Caco-2 (cell line): ENCODE measurements around the gene ATP6V0D1. TPM values are rescaled to one million over a fixed set of nuclear protein-coding genes. Genes with fewer than 3 reads are reported as not detected.

Experiments used
- BruUV-seq: library from RNA; stranded (reverse); fragments of 400-500 nt; replicated peaks from 2 replicates; lab custom pipeline; 2021; lab: Mats Ljungman, UMichigan
- CTCF ChIA-PET: fragments of 300-600 bp; sonication (Branson Sonifier 250); formaldehyde crosslinking; loops from one replicate; lab custom pipeline; 2022; ENCODE audit warnings: antibody characterized with exemption; lab: Charles Lee
- POLR2A ChIA-PET: fragments of 300-600 bp; sonication (Branson Sonifier 250); formaldehyde crosslinking; loops from one replicate; lab custom pipeline; 2022; ENCODE audit warnings: antibody characterized with exemption; lab: Charles Lee
- DNase-seq, 2 experiments: peaks; one replicate each; pipeline versions ENCODE4 v3.0.0 to v3.0.0-alpha.2; 2020 to 2022
- H3K27me3 ChIP-seq: replicated peaks from 2 replicates; pipeline ENCODE4 v1.6.0; 2011; ENCODE audit warnings: low read length; ENCODE audit not compliant: control insufficient read depth, insufficient read depth
- H3K36me3 ChIP-seq: 2 replicates; pipeline ENCODE4 v1.5.1; 2011; ENCODE audit warnings: low read length; ENCODE audit not compliant: control insufficient read depth, insufficient read depth
- H3K4me1 ChIP-seq: fragments of 250-450 bp; sonication (Bioruptor Pico); 2 replicates; pipeline ENCODE4 v1.5.1; 2020; ENCODE audit warnings: mild to moderate bottlenecking
- H3K4me3 ChIP-seq: 2 replicates; pipeline ENCODE4 v1.5.1; 2011; ENCODE audit warnings: low read depth, mild to moderate bottlenecking, control low read depth, low read length
- H3K9me3 ChIP-seq: fragments of 250-450 bp; sonication (Bioruptor Pico); 2 replicates; pipeline ENCODE4 v1.5.1; 2020; ENCODE audit warnings: mild to moderate bottlenecking, moderate library complexity
- H3K27ac Mint-ChIP-seq: one replicate; pipeline ENCODE4 v1.8.0; 2022; ENCODE audit warnings: mixed read lengths; ENCODE audit not compliant: unreplicated experiment
- H3K27me3 Mint-ChIP-seq: one replicate; pipeline ENCODE4 v1.8.0; 2022; ENCODE audit warnings: mixed read lengths; ENCODE audit not compliant: insufficient read depth, unreplicated experiment
- H3K36me3 Mint-ChIP-seq: one replicate; pipeline ENCODE4 v1.8.0; 2022; ENCODE audit warnings: mild to moderate bottlenecking, mixed read lengths; ENCODE audit not compliant: insufficient read depth, unreplicated experiment
- H3K4me1 Mint-ChIP-seq: one replicate; pipeline ENCODE4 v1.8.0; 2022; ENCODE audit warnings: low read depth, mixed read lengths; ENCODE audit not compliant: unreplicated experiment
- H3K4me3 Mint-ChIP-seq: one replicate; pipeline ENCODE4 v1.8.0; 2022; ENCODE audit warnings: mild to moderate bottlenecking, moderate library complexity, mixed read lengths; ENCODE audit not compliant: unreplicated experiment
- H3K9me3 Mint-ChIP-seq: one replicate; pipeline ENCODE4 v1.8.0; 2022; ENCODE audit warnings: mixed read lengths; ENCODE audit not compliant: unreplicated experiment
- intact Hi-C: fragments of 100-400 bp; cut with micrococcal nuclease; formaldehyde crosslinking; loops from one replicate; pipeline ENCODE4 v1.10.0; 2022; ENCODE audit not compliant: unreplicated experiment
- total RNA-seq: library from RNA; stranded (reverse); gene quantifications from 2 replicates; pipeline ENCODE4 v1.2.3, GENCODE V29; 2022
- TF ChIP-seq, protein P1 (sequence below), 2 experiments: fragments of 200-600 bp in 1 of 2; IDR thresholded peaks; 1 replicate in 1 of 2; 2 replicates in 1 of 2; pipeline versions ENCODE4 v1.5.1 to v1.8.0; 2011 to 2022; ENCODE audit warnings: antibody characterized with exemption in 1 of 2, control low read depth in 1 of 2, inconsistent platforms in 1 of 2, low read depth in 1 of 2, low read length in 1 of 2, mild to moderate bottlenecking in 1 of 2, moderate library complexity in 1 of 2; ENCODE audit not compliant: insufficient read depth in 1 of 2, severe bottlenecking in 1 of 2, unreplicated experiment in 1 of 2

Gene ATP6V0D1
- total RNA-seq, 1 experiment from 2014 or later = 110 TPM

DNA sequence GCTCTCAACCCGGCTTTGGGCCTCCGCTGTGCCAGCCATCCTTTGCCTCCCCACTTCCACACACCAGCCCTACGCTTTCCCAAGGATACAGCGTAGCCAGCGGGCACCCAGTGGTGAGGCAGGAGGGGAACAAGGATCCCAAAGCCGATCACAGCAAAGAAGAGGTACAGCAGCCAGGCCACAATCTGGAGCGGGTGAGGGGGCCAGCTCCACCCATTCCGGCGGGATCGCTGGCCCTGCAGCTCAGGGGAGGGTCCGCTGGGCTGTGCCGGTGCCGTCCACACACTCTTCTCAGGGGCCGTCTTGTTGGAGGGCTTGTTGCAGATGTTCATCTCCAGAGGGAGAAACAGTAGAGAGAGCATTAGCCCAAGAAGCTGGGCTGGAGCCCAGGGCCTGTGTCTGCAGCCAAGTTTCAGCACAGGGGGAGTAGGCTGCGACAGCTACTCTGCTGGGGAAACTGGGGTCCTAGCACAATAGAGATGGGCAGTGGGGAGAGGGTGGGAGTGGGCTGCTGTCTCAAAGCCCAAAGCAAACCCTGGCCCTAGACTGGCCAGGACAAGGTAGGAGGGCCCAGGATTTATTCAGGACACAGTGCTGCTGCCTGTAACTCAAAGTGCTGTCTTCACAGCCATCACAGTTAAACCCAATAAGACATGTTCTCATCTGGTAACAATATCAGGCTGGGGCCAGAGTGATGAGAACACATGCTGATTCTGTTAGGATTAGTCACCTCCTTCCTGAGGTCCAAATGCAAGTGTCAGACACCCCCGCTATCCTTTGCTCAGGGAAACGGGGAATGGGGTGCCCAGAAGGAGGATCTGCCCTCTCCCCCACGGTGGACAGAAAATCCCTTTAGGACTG, 74.6 kb downstream of the ATP6V0D1 start:
- no TSS peak for BruUV-seq
- Histone ChIP-seq H3K27me3 (no peaks in the 10 kb centered on the region), H3K4me3 (no peak overlapping the region), H3K36me3 (no peaks in the 10 kb centered on the region), H3K9me3 (no peaks in the 10 kb centered on the region), H3K4me1 (peaks cover 39% of the 10 kb centered on the region)
- Mint-ChIP-seq H3K27me3 (no peaks in the 10 kb centered on the region), H3K36me3 (peaks cover 10% of the 10 kb centered on the region), H3K4me1 (peaks cover 50% of the 10 kb centered on the region), H3K27ac (peak overlapping the region; percentile 96), H3K9me3 (no peaks in the 10 kb centered on the region), H3K4me3 (no peak overlapping the region)
- intact Hi-C loops = no loop called here
- ChIA-PET POLR2A (interaction anchor here (0.6 kb wide), 1 partner anchor 15 kb away, joined by 5 read pairs; no protein-coding TSS in a partner anchor), CTCF (interaction anchor here (0.8 to 2.1 kb wide), 2 partner anchors 20 to 25 kb away, joined by 3 to 6 read pairs; partner anchors contain the start of gene HSD11B2)
- DNase-seq = no peak
- TF ChIP-seq, protein P1, sequence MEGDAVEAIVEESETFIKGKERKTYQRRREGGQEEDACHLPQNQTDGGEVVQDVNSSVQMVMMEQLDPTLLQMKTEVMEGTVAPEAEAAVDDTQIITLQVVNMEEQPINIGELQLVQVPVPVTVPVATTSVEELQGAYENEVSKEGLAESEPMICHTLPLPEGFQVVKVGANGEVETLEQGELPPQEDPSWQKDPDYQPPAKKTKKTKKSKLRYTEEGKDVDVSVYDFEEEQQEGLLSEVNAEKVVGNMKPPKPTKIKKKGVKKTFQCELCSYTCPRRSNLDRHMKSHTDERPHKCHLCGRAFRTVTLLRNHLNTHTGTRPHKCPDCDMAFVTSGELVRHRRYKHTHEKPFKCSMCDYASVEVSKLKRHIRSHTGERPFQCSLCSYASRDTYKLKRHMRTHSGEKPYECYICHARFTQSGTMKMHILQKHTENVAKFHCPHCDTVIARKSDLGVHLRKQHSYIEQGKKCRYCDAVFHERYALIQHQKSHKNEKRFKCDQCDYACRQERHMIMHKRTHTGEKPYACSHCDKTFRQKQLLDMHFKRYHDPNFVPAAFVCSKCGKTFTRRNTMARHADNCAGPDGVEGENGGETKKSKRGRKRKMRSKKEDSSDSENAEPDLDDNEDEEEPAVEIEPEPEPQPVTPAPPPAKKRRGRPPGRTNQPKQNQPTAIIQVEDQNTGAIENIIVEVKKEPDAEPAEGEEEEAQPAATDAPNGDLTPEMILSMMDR (IDR thresholded peaks at IDR 0.05; ENCODE audit: insufficient read depth in 1 of 2, low read depth in 1 of 2, low read length in 1 of 2, severe bottlenecking in 1 of 2, unreplicated experiment in 1 of 2) = no peak

DNA sequence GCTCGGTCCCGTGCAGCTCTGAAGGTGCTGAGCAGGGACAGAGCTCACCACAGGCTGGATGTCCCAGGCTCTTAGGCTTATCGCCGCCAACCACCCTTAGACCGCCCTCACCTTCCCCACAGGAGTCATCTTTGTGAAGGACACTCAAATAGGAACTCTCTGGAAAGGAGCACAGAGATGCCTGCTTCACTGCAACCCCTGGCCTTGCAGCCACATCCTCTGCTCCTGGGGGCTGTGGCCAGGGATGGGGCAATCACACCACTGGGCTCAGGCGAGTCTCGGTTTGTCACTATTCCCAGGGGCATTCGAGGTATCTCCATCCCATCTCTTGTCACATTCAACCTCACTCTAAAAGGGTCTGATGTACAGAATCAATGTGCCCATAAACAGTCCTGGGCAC, 75.6 kb downstream of the ATP6V0D1 start:
- TF ChIP-seq, protein P1 (IDR thresholded peaks at IDR 0.05; ENCODE audit: insufficient read depth in 1 of 2, low read depth in 1 of 2, low read length in 1 of 2, severe bottlenecking in 1 of 2, unreplicated experiment in 1 of 2) = no peak
- intact Hi-C loops = no loop called here
- no peak for DNase-seq
- no peaks in the 10 kb centered on the region for H3K9me3 Mint-ChIP-seq
- Histone ChIP-seq H3K36me3 (no peaks in the 10 kb centered on the region), H3K4me3 (no peak overlapping the region), H3K27me3 (no peaks in the 10 kb centered on the region), H3K4me1 (peaks cover 32% of the 10 kb centered on the region), H3K9me3 (no peaks in the 10 kb centered on the region)
- H3K27ac Mint-ChIP-seq = peak overlapping the region; percentile 96
- no peaks in the 10 kb centered on the region for H3K27me3 Mint-ChIP-seq
- peak overlapping the region; percentile 46 for H3K4me3 Mint-ChIP-seq
- CTCF ChIA-PET = interaction anchor here (0.7 to 2.1 kb wide), 2 partner anchors 19 to 26 kb away, joined by 4 to 6 read pairs; partner anchors contain the start of gene HSD11B2
- peaks cover 43% of the 10 kb centered on the region for H3K4me1 Mint-ChIP-seq
- TSS peak; percentile 100 for BruUV-seq
- POLR2A ChIA-PET = interaction anchor here (0.6 to 1.6 kb wide), 6 partner anchors 23 to 680 kb away, joined by 3 to 8 read pairs (median 4); partner anchors contain the start of genes ATP6V0D1, E2F4, HSD11B2 and NFATC3
- peaks cover 10% of the 10 kb centered on the region for H3K36me3 Mint-ChIP-seq

DNA sequence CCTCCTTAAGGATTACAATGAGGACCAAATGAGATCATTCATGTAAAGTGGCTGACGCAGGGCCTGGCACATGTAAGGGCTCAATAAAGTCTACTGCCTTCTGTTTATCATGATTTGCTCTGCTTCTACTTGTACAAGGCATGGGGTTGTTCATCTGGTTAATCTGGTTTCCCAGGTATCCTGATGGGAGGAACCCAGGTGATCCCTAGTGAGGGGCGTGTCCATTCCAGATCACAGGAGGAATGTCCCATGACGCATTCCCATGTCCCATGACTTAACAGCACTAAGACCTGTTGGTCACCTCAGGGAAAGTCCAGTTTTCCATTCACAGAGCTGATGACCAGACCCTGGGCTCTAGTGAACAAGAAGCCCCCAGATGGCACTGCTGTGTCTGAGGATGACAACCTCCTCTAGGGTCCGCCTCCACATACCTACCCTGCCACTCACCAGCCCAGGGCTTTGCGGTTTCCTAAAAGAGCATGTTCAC, 76.2 kb downstream of the ATP6V0D1 start:
- H3K4me3 Mint-ChIP-seq = peak overlapping the region; percentile 46
- peaks cover 43% of the 10 kb centered on the region for H3K4me1 Mint-ChIP-seq
- TF ChIP-seq, protein P1 (IDR thresholded peaks at IDR 0.05; ENCODE audit: insufficient read depth in 1 of 2, low read depth in 1 of 2, low read length in 1 of 2, severe bottlenecking in 1 of 2, unreplicated experiment in 1 of 2) = peak in 1 of 2 experiments; percentile 33
- peaks cover 32% of the 10 kb centered on the region for H3K4me1 ChIP-seq
- H3K9me3 Mint-ChIP-seq = no peaks in the 10 kb centered on the region
- no peaks in the 10 kb centered on the region for H3K27me3 Mint-ChIP-seq
- DNase-seq = peak; percentile 98
- no peaks in the 10 kb centered on the region for H3K36me3 ChIP-seq
- ChIA-PET CTCF (interaction anchor here (0.7 to 2.1 kb wide), 3 partner anchors 9 to 26 kb away, joined by 4 to 6 read pairs (median 4); partner anchors contain the start of gene HSD11B2), POLR2A (interaction anchor here (0.6 to 1.6 kb wide), 7 partner anchors 9 to 681 kb away, joined by 3 to 8 read pairs (median 4); partner anchors contain the start of genes ATP6V0D1, E2F4, HSD11B2 and NFATC3)
- intact Hi-C loops = loop anchor here (1.0 kb wide), 1 partner anchor 27 kb away; the partner anchor contains the start of gene HSD11B2
- no TSS peak for BruUV-seq
- H3K4me3 ChIP-seq = no peak overlapping the region
- no peaks in the 10 kb centered on the region for H3K9me3 ChIP-seq
- peak overlapping the region; percentile 96 for H3K27ac Mint-ChIP-seq
- no peaks in the 10 kb centered on the region for H3K27me3 ChIP-seq
- peaks cover 10% of the 10 kb centered on the region for H3K36me3 Mint-ChIP-seq
